ENCODE results near the gene KCNQ1. TPM values are rescaled to one million over a fixed set of nuclear protein-coding genes. Genes with fewer than 3 reads are reported as not detected.
A peak's percentile ranks its signal among the peaks of the same experiment; 100 is the strongest.

Gene KCNQ1
- total RNA-seq, 1 donor from 2014 or later: 8.5 TPM

- H3K4me1 Mint-ChIP-seq: peaks cover 10% of the 10 kb centered on the region
- peak; percentile 10 to 37 for DNase-seq (ENCODE audit: low spot score in 2 of 2, unreplicated experiment in 2 of 2)
- H3K36me3 Mint-ChIP-seq: peaks cover 7% of the 10 kb centered on the region
- peaks cover 30% of the 10 kb centered on the region for H3K9me3 Mint-ChIP-seq
- H3K4me3 Mint-ChIP-seq: no peak overlapping the region
- H3K27me3 Mint-ChIP-seq (ENCODE audit: low read depth): no peaks in the 10 kb centered on the region
- no peak overlapping the region for H3K27ac Mint-ChIP-seq
- TF ChIP-seq CTCF (IDR thresholded peaks at IDR 0.05; ENCODE audit: unreplicated experiment): no peak
These were observed 316.6 kb downstream of the KCNQ1 start for GRCh38 chr11:2761131-2762030.

- TF ChIP-seq CTCF (IDR thresholded peaks at IDR 0.05; ENCODE audit: unreplicated experiment): no peak
- DNase-seq (ENCODE audit: low spot score in 2 of 2, unreplicated experiment in 2 of 2): no peak
- Mint-ChIP-seq H3K27ac (no peak overlapping the region), H3K36me3 (peaks cover 8% of the 10 kb centered on the region), H3K9me3 (peaks cover 30% of the 10 kb centered on the region), H3K27me3 (ENCODE audit: low read depth) (no peaks in the 10 kb centered on the region), H3K4me3 (no peak overlapping the region), H3K4me1 (peaks cover 10% of the 10 kb centered on the region)
These were observed 317.2 kb downstream of the KCNQ1 start for GRCh38 chr11:2762031-2762380.

GRCh38 chr11:2762451-2762850 lies 317.6 kb downstream of the KCNQ1 start:
- Mint-ChIP-seq H3K4me3 (no peak overlapping the region), H3K9me3 (peaks cover 27% of the 10 kb centered on the region), H3K27me3 (ENCODE audit: low read depth) (no peaks in the 10 kb centered on the region), H3K4me1 (peaks cover 10% of the 10 kb centered on the region), H3K27ac (no peak overlapping the region), H3K36me3 (peaks cover 9% of the 10 kb centered on the region)
- TF ChIP-seq CTCF (IDR thresholded peaks at IDR 0.05; ENCODE audit: unreplicated experiment): no peak
- DNase-seq (ENCODE audit: low spot score in 2 of 2, unreplicated experiment in 2 of 2): peak in 1 of 2 experiments; percentile 29

- Mint-ChIP-seq H3K27me3 (ENCODE audit: low read depth) (no peaks in the 10 kb centered on the region), H3K27ac (peak overlapping the region; percentile 30), H3K9me3 (peaks cover 15% of the 10 kb centered on the region), H3K4me1 (peaks cover 10% of the 10 kb centered on the region), H3K36me3 (peaks cover 2% of the 10 kb centered on the region), H3K4me3 (no peak overlapping the region)
- no peak for DNase-seq (ENCODE audit: low spot score in 2 of 2, unreplicated experiment in 2 of 2)
- no peak for TF ChIP-seq CTCF (IDR thresholded peaks at IDR 0.05; ENCODE audit: unreplicated experiment)
These were observed 319.2 kb downstream of the KCNQ1 start for GRCh38 chr11:2763984-2764383.

- peaks cover 10% of the 10 kb centered on the region for H3K4me1 Mint-ChIP-seq
- no peak for DNase-seq (ENCODE audit: low spot score in 2 of 2, unreplicated experiment in 2 of 2)
- H3K9me3 Mint-ChIP-seq: peaks cover 15% of the 10 kb centered on the region
- no peak overlapping the region for H3K27ac Mint-ChIP-seq
- no peaks in the 10 kb centered on the region for H3K27me3 Mint-ChIP-seq (ENCODE audit: low read depth)
- H3K36me3 Mint-ChIP-seq: peaks cover 2% of the 10 kb centered on the region
- no peak for TF ChIP-seq CTCF (IDR thresholded peaks at IDR 0.05; ENCODE audit: unreplicated experiment)
- no peak overlapping the region for H3K4me3 Mint-ChIP-seq
These were observed 320.7 kb downstream of the KCNQ1 start for GRCh38 chr11:2765491-2765890.
